NCI-H2196 treated with DMSO at 0.1 percent for 48 hours (cell line): Measurements from ENCODE around the gene MYOZ1.
"Not testable (repeated sequence)": the region's sequence is repeated elsewhere in the genome, so short reads cannot be mapped to it uniquely, and the experiment has no call there.

Experiments used
- DNase-seq: peaks from one replicate; lab custom pipeline; 2025; ENCODE audit not compliant: unreplicated experiment; lab: John Stamatoyannopoulos, UW

The MYOZ1 gene

DNA sequence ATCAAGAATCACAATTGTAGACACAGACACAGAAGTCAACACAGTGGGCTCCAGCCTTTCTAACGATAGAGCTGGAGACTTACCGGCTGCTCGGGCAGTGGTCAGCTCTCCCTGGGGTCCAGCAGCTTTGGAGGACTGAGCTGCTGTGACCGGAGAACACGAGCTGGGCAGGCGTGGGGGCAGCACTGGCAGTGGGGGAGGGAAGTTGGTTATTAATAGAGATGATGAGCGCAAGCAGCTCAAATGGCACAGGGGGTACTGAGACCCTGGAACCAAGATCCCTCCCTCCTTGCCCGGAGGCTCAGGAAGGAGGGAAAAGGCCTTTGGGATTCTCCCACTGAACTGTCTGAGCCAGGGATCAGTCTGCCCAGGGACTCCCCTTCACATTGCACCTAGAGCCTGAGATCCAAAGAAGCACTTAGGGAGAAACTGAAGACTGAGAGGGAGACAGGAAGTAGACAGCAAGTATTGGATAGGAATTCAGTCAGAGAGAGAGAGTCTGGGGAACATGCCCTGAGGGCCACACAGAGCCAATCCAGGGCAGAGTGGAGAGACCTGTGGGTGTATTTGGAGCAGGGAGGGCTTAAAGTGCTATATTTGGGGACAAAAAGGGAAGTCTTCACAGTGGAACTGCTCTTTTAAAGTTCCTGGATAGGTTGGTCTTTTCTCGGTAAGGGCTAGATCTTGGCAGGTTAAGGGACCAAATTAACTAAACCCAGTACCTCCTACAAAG is at the start of gene MYOZ1:
Gene MYOZ1, minus strand, starts transcription at position 147 of the 733 bp plus-strand sequence. CDS start 1,457 bp downstream, outside the sequence.
- DNase-seq: no peak

DNA sequence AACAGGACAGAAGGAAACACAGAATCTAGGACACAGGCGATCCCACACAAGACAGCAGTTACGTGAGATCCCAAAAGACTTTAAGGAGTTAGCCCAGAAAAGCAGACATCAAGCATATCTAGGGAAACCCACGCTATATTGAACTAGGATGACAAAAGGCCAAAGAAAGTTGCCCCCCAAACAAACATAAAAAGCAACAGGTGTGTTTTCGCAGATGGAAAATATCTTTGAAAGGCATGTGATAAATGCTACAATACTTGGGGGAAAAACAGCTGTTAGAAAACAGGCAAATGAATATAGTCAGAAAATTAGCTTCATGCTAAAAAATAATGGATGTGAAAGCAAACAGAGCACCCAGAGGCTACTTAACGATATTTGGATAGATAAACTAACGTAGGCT is 49.5 kb upstream of the MYOZ1 start:
- DNase-seq: not testable (repeated sequence)

GRCh38 chr10:73689596-73689995 is 48.3 kb upstream of the MYOZ1 start:
- not testable (repeated sequence) for DNase-seq

DNA sequence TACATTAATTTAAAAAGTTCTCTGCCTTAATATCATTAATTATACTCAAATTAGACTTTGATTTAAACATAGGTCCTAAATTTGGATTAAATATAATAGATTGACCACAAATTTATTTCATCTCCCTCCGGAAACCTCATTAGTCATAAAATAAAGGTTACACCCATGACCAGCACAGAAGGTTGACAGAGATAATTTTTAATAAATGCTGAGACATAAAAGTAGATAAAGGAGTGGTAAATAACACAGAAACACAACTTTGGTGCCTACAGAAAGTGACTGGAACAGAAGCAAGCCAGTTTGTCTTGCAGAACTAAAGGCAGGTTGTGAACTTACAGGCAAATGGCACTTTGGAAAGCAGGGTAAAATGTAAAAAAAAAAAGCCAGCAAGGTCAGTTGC is 46.4 kb upstream of the MYOZ1 start:
- not testable (repeated sequence) for DNase-seq

DNA sequence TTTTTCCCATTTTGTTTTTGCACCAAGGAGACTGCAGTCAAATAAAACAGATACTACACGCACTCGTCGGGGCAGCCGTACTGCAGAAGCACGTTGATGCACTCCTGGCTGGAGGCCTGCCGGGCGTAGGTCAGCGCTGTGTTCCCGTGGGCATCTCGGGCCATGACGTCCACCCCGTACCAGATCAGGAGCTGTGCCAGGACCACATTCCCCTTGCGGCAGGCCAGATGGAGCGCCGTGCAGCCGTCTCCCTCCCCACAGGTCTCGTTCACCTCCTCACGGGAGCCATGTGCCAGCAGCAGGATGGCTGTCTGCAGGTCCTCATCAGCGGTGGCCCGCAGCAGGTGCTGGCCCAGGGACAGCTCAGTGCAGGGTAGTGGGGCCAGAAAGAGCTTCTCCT is 33.3 kb upstream of the MYOZ1 start:
- not testable (repeated sequence) for DNase-seq

GRCh38 chr10:73668378-73668777 is 27.1 kb upstream of the MYOZ1 start:
- not testable (repeated sequence) for DNase-seq

DNA sequence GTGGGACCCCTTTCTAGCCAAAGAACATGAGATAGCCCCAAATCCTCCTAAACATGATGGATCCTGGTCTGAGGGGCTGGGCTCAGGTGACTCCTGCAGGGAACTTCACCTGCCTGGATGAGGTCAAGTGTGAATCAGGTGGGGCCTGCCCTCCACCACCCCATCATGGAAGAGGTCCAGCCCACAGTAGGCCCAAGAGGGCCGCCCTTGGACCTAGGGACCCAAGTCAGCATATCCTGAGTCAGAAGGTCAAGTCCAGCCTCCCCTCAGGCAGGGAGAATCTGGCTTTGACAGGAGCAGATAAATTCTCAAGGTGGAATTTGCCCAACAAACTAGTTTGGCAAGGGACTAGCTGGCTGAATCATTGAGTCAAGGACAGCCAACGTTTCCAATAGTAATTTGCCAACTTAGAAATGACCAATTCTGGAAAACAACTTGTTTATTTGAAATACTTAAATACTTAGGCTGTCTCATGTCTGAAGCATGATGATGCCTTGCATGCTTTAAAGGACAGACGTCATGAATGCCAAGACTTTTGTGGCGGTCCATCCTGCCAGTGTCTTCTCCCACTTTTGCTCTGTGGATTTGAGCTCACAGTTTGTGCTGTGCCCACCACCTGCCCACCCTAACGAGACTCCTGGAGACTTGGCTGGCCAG is 25.0 kb upstream of the MYOZ1 start:
- not testable (repeated sequence) for DNase-seq

- DNase-seq: not testable (repeated sequence)
These were observed 24.3 kb upstream of the MYOZ1 start for GRCh38 chr10:73665581-73665980.

DNA sequence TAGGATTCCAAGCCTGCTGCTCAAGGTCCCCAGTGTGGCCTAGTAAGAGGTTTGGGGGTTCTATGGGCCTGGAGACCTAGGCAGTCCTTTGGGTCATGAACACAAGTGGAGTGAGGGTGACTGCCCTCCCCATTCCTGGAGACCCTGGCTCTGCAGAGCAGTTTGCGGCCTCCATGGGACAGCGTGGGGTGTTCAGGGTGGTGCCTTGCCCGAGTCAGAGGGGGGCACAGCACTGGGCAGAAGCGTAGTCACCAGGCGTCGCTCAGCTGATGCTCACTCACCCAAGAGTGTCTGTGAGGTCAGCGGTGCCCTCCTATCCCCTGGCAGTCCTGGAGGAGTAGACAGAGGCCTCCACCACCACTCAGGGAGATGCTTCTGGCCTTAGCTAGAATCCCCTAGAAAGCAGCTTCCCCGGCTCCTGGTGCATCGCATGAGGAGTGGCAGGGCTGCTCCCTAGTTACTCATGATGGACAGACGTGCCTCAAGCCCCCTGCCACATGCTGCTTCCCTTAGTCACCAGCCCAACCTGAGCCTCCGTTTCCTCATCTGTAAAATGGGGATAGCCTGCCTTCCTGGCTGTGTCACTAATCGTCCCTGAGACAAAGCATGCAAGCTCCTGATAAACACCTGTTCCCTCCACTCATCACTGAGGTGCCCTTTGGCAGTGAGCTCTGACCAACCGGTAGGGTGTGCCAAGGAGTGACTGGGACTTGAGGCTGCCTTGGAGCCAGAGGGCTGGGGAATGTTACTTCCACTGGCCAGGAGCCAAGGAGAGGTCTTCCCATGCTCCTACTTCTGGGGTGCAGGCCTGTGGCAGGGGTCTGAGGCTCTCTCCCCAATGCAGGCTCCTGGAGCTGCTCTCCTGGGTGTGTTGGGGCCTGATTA is 23.1 kb upstream of the MYOZ1 start:
- not testable (repeated sequence) for DNase-seq

DNA sequence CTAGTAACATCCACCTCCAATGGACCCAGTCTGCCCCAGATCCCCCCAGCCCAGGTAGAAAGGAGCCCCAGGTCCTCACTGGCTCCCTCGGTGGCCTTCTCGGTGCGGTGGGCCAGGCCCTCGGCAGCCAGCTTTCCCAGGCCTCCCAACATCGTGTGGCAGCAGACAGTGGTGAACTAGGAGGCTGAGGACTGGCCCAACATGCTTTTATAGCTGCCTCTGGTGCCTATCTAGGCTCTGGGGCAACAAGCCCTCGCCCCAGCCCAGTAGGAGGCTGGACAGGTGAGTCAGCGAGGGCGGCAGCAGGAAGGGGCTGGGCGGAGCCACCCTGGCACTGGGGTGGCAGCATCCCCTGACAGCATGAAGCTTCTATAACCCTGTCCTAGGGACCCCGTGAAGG is 22.3 kb upstream of the MYOZ1 start:
- not testable (repeated sequence) for DNase-seq

DNA sequence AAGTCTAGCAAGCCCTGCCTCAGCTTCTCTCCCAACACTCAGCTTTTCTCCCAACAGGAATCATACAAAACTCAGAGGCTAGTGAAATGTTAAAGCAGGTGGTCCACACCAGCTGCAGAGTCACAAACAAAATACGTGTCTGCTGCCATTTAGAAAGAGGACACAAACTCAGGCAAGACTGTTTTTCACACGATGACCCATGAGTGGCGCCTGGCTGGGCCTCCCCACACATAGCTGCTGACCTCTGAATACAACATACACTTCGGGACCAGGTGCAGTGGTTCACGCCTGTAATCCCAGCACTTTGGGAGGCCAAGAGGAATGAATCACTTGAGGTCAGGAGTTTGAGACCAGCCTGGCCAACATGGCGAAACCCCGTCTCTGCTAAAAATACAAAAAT is 21.4 kb upstream of the MYOZ1 start:
- DNase-seq: not testable (repeated sequence)

- DNase-seq: no peak
These were observed 14.7 kb upstream of the MYOZ1 start, which contains the start of gene SYNPO2L for GRCh38 chr10:73655990-73656298. TSS of gene SYNPO2L (minus strand) at chr10:73656029. CDS start at chr10:73655922, 107 bp downstream.

- DNase-seq: no peak
These were observed 14.1 kb upstream of the MYOZ1 start for GRCh38 chr10:73655257-73655989.

DNA sequence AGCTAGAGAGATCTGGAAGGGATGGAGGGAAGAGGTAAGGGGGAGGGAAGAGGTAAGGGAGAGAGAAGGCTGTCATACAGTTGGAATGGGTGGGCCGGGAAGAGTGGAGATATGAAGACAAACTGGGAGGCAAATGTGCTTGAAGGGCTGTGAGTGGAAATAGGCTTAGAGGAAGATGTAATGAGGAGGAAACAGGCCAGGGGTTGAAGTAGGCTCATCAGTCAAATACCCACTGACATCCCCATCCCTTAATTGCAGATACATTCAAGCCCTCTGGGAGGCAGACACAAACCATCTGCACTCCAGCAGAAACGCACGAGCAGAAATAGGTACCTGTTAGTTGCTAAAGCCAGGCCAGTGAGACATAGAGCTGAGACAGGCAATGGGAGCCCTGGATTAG is 12.4 kb upstream of the MYOZ1 start:
- no peak for DNase-seq

GRCh38 chr10:73653195-73653594 is 11.9 kb upstream of the MYOZ1 start:
- no peak for DNase-seq

GRCh38 chr10:73650537-73651331 is 9.5 kb upstream of the MYOZ1 start:
- DNase-seq: no peak

DNA sequence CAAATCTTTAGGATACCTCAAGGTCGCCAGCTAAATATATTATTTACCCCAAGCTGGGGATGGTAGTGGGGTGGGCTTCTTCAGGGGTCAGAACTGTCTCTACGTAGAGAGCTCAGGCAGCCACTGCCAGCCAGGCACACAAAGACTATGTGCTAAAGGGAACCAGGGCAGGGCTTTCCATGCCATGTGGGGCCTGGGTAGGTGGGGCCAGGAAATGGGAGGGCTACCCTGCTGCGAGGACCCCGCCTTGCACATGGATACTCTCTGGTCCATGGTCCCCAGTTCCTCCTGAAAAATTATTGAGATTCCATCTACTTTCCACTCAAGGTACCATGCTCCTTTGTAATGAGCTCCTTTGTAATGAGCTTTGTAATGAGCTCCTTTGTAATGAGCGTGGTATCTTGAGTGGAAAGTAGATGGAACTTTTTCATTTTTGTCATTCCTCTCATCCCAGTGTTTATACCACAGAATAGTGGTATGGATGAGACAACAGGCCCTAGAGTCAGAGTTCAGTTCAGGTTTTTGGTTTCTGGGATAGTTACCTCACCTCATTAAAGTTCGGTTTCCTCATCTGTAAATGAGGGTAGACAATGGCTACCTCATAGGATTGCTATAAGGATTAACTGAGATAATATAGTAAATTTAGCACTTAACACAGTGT is 8.7 kb upstream of the MYOZ1 start:
- DNase-seq: no peak

GRCh38 chr10:73648975-73649829 is 7.9 kb upstream of the MYOZ1 start:
- DNase-seq: no peak
